ENCODE data around the gene BAHD1.

BAHD1 gene

GRCh38 chr15:40500568-40501330 is 60.0 kb downstream of the BAHD1 start:
- DNase-seq = no peak

- no peak for DNase-seq
Measured at GRCh38 chr15:40501487-40501886, 60.7 kb downstream of the BAHD1 start.

- DNase-seq = peak; percentile 90
Measured at GRCh38 chr15:40506964-40507571, 66.3 kb downstream of the BAHD1 start.

GRCh38 chr15:40508216-40508615 is 67.5 kb downstream of the BAHD1 start:
- DNase-seq = no peak

GRCh38 chr15:40510201-40510600 is 69.4 kb downstream of the BAHD1 start:
- no peak for DNase-seq

- DNase-seq = no peak
Measured at GRCh38 chr15:40511093-40511471, 70.3 kb downstream of the BAHD1 start.

GRCh38 chr15:40511472-40512133 is 70.8 kb downstream of the BAHD1 start:
- DNase-seq = peak; percentile 68

GRCh38 chr15:40512440-40512839 is 71.7 kb downstream of the BAHD1 start:
- no peak for DNase-seq

GRCh38 chr15:40513609-40514008 is 72.9 kb downstream of the BAHD1 start:
- no peak for DNase-seq

- DNase-seq = no peak
Measured at GRCh38 chr15:40516322-40516721, 75.6 kb downstream of the BAHD1 start.
